Pulmonary artery endothelial cell (primary cell): Measurements from ENCODE around the gene GPR135. TPM values are rescaled to one million over a fixed set of nuclear protein-coding genes. Genes with fewer than 3 reads are reported as not detected.

Experiments
- DNase-seq: peaks from one replicate; pipeline ENCODE4 v3.0.0-alpha.2; 2011; ENCODE audit warnings: low read depth, low spot score
- total RNA-seq: library from RNA; depleted of rRNA; stranded (reverse); fragments of >200 nt; gene quantifications from 2 replicates; pipeline ENCODE4 v1.2.3, GENCODE V29; 2014

Gene GPR135, protein sequence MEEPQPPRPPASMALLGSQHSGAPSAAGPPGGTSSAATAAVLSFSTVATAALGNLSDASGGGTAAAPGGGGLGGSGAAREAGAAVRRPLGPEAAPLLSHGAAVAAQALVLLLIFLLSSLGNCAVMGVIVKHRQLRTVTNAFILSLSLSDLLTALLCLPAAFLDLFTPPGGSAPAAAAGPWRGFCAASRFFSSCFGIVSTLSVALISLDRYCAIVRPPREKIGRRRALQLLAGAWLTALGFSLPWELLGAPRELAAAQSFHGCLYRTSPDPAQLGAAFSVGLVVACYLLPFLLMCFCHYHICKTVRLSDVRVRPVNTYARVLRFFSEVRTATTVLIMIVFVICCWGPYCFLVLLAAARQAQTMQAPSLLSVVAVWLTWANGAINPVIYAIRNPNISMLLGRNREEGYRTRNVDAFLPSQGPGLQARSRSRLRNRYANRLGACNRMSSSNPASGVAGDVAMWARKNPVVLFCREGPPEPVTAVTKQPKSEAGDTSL
- total RNA-seq, result 0.66 and 0.99 TPM in 2 replicates

DNA sequence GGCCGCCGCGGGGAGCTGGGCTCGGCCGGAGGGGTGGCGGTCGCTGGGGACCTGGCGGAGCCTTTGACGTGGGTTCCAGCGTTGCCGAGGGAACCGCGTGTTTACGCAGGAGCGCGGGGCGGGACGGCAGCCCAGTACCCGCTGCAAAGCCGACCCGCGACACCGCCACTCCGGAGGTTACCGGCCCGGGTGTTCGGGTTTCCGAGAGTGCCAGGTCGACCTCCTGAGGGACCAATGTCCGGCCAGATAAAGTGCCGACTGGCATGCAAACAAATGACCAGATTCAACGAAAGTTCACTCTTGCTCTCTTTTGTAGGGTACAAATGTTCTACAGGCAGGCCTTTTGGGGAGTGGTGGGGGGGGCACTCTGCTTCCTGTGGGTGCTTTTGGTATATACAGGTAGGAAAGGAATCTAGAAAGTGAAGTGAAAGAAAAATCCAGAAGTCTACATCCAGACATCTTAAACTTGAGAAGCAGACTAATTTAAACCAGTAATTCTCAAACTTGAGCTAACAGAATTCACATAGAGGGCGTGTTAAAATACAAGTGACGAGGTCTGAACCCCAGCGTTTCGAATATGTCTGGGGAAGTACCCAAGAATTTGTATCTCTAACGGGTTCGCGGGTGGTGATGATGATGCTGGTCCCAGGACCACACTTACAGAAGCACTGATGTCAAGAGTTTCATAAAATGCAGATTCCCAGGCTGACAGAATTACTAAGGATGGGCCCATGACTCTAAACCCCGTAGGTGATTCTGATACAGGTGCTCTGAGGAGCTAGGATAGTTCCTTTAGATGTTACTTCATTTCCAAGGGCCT is at the start of gene GPR135:
Gene GPR135 (minus strand): TSS at position 65 of the 820 bp plus-strand sequence. CDS start 154 bp downstream, outside the sequence.
- DNase-seq, result no peak

DNA sequence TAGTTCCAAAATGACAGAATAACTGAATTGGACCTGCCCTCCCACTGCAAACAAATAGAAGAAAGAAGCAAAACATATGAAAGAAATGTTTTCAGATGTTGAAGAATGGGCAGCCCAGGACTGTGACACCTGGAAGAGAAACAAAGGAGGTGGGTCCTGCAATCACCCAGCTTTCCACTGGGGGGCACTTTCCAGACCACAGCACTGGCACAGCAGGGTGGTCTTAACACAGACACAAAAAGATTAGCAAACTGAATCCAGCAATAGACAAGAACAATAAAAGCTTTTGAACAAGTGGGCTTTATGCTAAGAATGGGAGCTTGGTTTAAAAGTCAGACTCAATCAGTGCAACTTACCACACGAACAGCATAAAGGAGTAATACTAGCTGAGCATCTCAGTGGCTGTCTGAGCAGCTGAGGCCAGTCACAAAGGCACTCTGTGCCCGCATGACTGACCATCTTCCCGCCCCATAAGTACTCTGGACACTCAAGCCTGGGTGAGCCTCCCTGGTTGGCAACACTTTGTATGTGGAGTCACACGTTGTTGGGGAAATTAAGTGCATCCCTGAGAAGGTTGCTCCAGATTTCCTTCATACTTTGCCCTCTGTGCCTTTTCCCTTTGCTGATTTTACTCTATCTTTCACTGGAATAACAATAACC is 46.9 kb upstream of the GPR135 start:
- no peak for DNase-seq

DNA sequence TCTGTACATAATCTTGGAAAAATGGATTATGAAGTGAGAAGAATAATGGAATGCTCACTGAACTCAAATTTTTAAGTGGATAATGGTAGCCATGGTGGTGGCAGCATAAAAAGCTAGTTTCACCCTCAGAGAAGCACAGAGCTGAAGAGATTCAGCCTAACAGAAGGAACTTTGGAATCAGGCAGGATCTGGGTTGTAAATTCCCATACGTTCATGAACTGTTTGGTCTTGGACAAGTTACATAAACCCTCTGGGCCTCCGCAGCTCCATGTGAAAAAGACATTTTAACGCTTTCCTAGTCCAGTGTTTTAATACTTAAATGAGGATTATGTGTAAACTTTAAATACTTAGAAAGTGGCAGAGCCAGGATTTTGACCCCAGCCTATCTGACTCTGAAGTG is 45.8 kb upstream of the GPR135 start:
- no peak for DNase-seq

GRCh38 chr14:59510001-59510400 is 44.8 kb upstream of the GPR135 start:
- no peak for DNase-seq

GRCh38 chr14:59509101-59509500 is 43.9 kb upstream of the GPR135 start:
- DNase-seq, result no peak

- no peak for DNase-seq
These were observed 42.5 kb upstream of the GPR135 start for GRCh38 chr14:59507752-59508103.

DNA sequence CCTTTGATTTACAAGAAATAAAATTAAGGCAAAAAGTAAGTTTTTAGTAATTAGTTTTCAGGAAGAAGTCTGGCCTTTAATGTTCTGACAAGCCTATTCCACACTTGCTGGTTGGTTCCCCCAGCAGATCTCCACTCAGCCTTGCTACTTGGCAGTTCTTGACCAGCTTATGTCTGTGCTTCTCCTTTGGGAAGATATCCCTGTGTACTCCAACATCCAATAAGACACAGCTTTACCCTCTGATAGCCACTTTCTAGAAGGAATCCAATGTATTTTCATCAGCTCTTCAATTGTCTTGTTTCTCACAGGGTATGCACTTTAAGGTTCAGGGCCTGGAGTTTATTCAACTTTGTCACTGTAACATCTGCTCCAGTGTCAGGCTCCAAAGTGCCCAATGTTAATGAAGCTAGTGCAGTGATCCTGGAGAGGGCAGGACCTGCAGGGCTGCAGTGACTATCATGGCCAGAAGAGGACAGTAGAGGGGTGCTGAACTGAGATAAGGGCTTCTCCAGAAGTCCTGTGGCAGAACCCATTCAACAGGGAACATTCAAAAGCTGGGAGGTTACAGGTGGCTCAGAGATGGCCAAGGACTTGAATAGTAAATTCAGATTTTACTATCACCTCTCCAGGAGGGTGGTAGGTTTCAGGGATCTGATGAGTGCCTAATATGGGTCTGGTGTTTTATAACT is 42.0 kb upstream of the GPR135 start:
- no peak for DNase-seq

DNA sequence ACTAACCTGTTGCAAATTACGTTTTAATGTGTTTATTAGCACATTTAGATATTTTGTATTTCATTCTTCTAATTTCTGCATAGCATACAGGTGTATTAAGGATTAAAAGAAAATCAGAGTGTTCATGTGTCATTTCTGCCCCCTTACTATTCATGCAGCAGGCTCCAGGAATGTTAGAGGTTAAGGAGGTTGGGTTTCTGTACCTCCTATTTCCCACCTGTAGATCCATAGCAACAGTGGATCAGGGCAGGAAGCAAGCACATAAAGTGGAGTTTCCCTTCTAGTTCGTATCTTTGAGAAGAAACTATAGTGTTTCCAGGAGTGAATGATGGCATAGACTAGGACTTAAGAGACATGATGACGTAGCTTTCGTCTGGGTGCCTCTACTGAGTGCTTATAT is 38.1 kb upstream of the GPR135 start:
- DNase-seq, result no peak

DNA sequence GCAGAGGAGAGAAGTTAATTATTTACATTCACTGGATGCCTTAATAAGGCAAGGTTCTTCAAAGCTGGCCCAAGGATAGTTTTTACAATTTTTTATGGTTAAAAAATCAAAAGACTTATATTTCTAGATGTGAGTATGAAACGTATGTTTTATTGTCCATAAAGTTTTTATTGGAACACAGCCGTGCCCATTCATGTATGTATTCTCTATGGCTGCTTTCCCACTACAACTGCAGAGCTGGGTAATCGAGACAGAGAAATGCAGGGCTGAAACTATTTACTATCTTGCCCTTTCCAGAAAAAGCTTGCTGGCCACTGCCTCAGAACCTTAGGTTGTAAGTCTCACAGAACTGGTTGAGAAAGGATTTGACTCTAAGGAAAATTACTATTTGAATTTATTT is 35.6 kb upstream of the GPR135 start:
- no peak for DNase-seq

- no peak for DNase-seq
These were observed 27.2 kb upstream of the GPR135 start for GRCh38 chr14:59492384-59492783.

GRCh38 chr14:59490756-59491155 is 25.6 kb upstream of the GPR135 start:
- DNase-seq, result no peak

- DNase-seq, result no peak
These were observed 19.5 kb upstream of the GPR135 start for GRCh38 chr14:59484639-59485175.

DNA sequence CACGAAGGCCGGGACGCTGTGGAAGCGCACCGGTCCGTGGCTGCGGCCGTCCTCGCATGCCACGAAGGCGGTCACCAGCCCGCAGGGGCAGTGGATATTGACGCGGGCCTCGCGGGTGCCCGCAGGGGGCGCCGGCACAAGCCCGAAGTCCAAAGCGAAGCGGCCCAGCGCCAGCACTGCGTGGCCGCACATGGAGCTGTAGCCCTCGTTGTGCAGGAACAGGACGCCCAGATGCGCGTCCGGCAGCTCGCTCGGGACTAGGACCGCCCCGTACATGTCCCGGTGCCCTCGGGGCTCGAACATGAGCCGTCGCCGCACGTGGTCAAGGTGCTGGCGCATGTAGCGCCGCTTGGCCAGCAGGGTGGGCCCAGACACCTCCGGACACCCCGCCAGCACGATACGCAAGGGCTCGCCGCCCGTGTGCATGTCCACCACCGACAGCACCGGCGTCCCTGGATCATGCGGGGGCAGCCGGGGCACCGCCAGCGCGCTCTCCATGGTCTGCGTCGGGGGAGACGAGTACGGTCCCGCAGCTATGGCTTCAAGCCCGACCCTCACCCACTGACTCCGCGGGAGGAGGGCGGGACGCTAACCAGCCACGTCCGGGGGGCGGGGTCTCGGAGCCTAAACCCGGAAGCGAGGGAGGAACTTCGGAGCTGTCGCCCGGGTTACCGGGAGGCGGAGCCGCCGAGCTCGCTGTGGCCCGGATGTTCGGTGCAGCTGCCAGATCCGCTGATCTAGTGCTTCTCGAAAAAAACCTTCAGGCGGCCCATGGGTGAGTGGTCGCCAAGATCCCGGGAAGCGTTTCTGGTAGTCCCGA is 18.8 kb upstream of the GPR135 start, which contains the start of the genes JKAMP and L3HYPDH:
Gene JKAMP (plus strand): TSS at position 699 of the 820 bp plus-strand sequence. CDS start 73 bp downstream, at position 772.
Gene L3HYPDH (minus strand): TSS at position 590 of the 820 bp plus-strand sequence. CDS start 92 bp downstream, at position 498.
- peak; percentile 79 for DNase-seq

GRCh38 chr14:59483363-59483762 is 18.2 kb upstream of the GPR135 start:
- DNase-seq, result no peak

GRCh38 chr14:59482541-59483331 is 17.6 kb upstream of the GPR135 start:
- peak; percentile 56 for DNase-seq

DNA sequence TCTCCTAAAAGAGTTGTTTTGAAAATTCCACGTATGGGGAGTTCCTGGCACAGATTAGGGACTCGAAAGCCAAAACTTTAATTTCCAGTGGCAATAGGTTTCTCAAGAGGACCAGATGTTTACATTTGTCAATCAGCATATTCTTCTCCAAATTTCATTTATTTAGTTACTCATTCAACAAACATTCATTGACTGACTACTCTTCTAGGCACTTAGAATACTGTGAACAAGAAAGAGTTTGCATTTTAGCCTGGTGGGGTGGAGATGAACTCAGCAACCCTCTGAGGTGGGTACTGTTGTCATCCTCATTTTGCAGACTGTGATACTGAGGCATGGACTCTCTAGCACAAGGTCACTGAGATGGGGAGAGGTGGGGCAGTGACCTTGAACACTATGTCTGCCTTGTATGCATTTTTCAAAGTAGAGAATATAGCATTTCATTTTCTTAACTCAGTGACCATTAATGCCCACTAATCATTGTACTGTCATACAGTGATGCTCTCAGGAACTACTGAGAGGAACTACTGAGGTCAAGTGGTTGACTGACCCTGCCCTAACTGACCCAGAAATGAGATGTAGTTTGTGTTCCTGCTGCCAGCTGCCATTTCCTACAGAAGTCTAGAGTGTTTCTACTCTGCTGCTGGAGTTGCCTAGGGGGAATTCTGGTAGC is 16.8 kb upstream of the GPR135 start:
- no peak for DNase-seq

DNA sequence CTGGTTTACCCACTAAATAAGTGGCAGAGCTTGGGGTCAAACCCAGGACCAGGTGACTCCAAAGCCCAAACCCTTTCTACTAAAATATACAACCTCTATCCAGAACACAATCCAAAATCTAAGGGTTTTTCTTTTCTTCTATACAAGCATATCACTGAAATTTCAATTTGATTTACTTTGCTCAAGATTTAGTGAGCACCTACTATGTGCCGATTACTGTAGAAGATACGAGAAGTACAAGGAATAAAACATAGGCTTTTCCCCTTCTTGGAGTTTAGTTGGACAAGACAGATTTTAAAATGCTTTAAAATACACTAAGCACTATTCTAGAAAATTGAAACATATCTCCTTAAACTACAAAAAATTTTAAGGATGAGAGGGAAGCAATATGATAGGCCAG is 16.2 kb upstream of the GPR135 start:
- DNase-seq, result no peak

- DNase-seq, result no peak
These were observed 15.0 kb upstream of the GPR135 start for GRCh38 chr14:59480166-59480565.

DNA sequence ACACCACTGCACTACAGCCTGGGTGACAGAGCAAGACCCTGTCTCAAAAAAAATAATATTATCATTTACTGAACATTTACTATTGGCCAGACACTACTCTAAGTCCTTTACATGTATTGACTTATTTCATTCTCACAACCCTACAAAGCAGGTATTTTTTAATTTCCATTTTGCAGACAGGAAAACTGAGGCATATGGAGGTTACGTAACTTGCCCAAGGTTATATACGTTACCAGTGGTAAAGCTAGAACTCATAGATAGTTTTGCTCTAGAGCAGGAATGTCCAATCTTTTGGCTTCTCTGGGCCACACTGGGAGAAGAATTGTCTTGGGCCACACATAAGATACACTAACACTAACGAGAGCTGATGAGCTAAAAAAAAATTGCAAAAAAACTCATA is 13.4 kb upstream of the GPR135 start:
- DNase-seq, result no peak
